B cell (primary cell): ENCODE results near the gene GATA5. TPM values are rescaled to one million over a fixed set of nuclear protein-coding genes. Genes with fewer than 3 reads are reported as not detected.

Experiments
- ATAC-seq: fragments of 200-7000 bp; cut with Tn5 transposase; one replicate; pipeline ENCODE4 v1.10.0; 2021; ENCODE audit warnings: low read depth, mild to moderate bottlenecking, moderate number of reproducible peaks, moderate library complexity
- CTCF ChIA-PET: fragments of 350-600 bp; sonication (Branson Sonifier 250); formaldehyde crosslinking; loops from one replicate; lab custom pipeline; 2021; ENCODE audit warnings: antibody characterized with exemption, inconsistent platforms; lab: Charles Lee
- POLR2A ChIA-PET: fragments of 350-600 bp; sonication (Branson Sonifier 250); formaldehyde crosslinking; loops from one replicate; lab custom pipeline; 2021; ENCODE audit warnings: antibody characterized with exemption; lab: Charles Lee
- DNase-seq: peaks from one replicate; pipeline ENCODE4 v3.0.0; 2013
- H2AFZ ChIP-seq: 2 replicates; pipeline ENCODE4 v1.6.1; 2012; ENCODE audit warnings: mild to moderate bottlenecking, low read depth, low read length; ENCODE audit not compliant: insufficient read depth, poor library complexity, severe bottlenecking
- H3K27ac ChIP-seq, 2 donors: 1 replicate in 1 of 2; 2 replicates in 1 of 2; pipeline ENCODE4 v1.5.1; 2012 to 2013; ENCODE audit warnings: low read length in 2 of 2, mild to moderate bottlenecking in 2 of 2, moderate library complexity in 1 of 2
- H3K27me3 ChIP-seq, 4 experiments: fragments of 200-600 bp in 1 of 4; sonication (generic) in 1 of 4; replicated peaks in 1 of 4; 1 replicate in 2 of 4; 2 replicates in 2 of 4; pipeline versions ENCODE4 v1.6.1 to v1.7.0; 2013 to 2016; ENCODE audit warnings: low read length in 3 of 4, mild to moderate bottlenecking in 2 of 4, mixed read lengths in 1 of 4, moderate library complexity in 1 of 4; ENCODE audit not compliant: insufficient read depth in 4 of 4, control insufficient read depth in 3 of 4; ENCODE audit errors: control extremely low read depth in 1 of 4
- H3K36me3 ChIP-seq, 2 experiments: replicated peaks in 1 of 2; 1 replicate in 1 of 2; 2 replicates in 1 of 2; pipeline versions ENCODE4 v1.6.1 to v1.7.1; 2013; ENCODE audit warnings: low read length in 1 of 2; ENCODE audit not compliant: insufficient read depth in 2 of 2, control insufficient read depth in 1 of 2; ENCODE audit errors: control extremely low read depth in 1 of 2, extremely low read depth in 1 of 2
- H3K4me1 ChIP-seq, 2 donors: fragments of 200-600 bp in 1 of 2; sonication (generic) in 1 of 2; 1 replicate in 1 of 2; 2 replicates in 1 of 2; pipeline versions ENCODE4 v1.5.1 to v1.6.1; 2013 to 2017; ENCODE audit warnings: low read length in 2 of 2; ENCODE audit not compliant: control insufficient read depth in 2 of 2, insufficient read depth in 2 of 2
- H3K4me2 ChIP-seq: replicated peaks from 2 replicates; pipeline ENCODE3; 2012; ENCODE audit warnings: mild to moderate bottlenecking, low read depth, low read length; ENCODE audit not compliant: poor library complexity, severe bottlenecking
- H3K4me3 ChIP-seq, 5 experiments: fragments of 200-600 bp in 1 of 5; sonication (generic) in 1 of 5; 1 replicate in 3 of 5; 2 replicates in 2 of 5; pipeline versions ENCODE4 v1.5.1 to v1.7.0; 2011 to 2016; ENCODE audit warnings: low read length in 4 of 5, mild to moderate bottlenecking in 4 of 5, low read depth in 2 of 5, control low read depth in 1 of 5, moderate library complexity in 1 of 5; ENCODE audit not compliant: insufficient read depth in 1 of 5; ENCODE audit errors: control extremely low read depth in 1 of 5, extremely low read depth in 1 of 5
- H3K79me2 ChIP-seq: fragments of 200-600 bp; sonication (generic); one replicate; pipeline ENCODE4 v1.6.0; 2016; ENCODE audit warnings: low read length; ENCODE audit not compliant: control insufficient read depth, insufficient read depth
- H3K9ac ChIP-seq: fragments of 200-600 bp; sonication (generic); 2 replicates; pipeline ENCODE4 v1.6.1; 2017; ENCODE audit warnings: mild to moderate bottlenecking, low read length, moderate library complexity
- H3K9me3 ChIP-seq, 3 donors: one replicate each; pipeline versions ENCODE4 v1.6.1 to v1.7.1; 2013; ENCODE audit warnings: low read length in 2 of 3; ENCODE audit not compliant: control insufficient read depth in 2 of 3, insufficient read depth in 1 of 3; ENCODE audit errors: control extremely low read depth in 1 of 3
- H4K20me1 ChIP-seq: 2 replicates; pipeline ENCODE4 v1.6.0; 2012; ENCODE audit warnings: mild to moderate bottlenecking, low read length; ENCODE audit not compliant: insufficient read depth, control insufficient read depth, poor library complexity, severe bottlenecking
- H3K27ac Mint-ChIP-seq: one replicate; pipeline ENCODE4 v1.8.0; 2021; ENCODE audit warnings: mixed read lengths
- H3K27me3 Mint-ChIP-seq: one replicate; pipeline ENCODE4 v1.8.0; 2021; ENCODE audit warnings: mixed read lengths
- H3K4me1 Mint-ChIP-seq: one replicate; pipeline ENCODE4 v1.8.0; 2021; ENCODE audit warnings: mixed read lengths
- H3K4me3 Mint-ChIP-seq: one replicate; pipeline ENCODE4 v1.8.0; 2021; ENCODE audit warnings: mixed read lengths
- H3K9me3 Mint-ChIP-seq: one replicate; pipeline ENCODE4 v1.8.0; 2022; ENCODE audit warnings: mixed read lengths; ENCODE audit not compliant: insufficient read depth
- EZH2 ChIP-seq: IDR thresholded peaks from 2 replicates; pipeline ENCODE4 v1.6.1; 2012; ENCODE audit warnings: borderline replicate concordance, low read depth, mild to moderate bottlenecking, moderate library complexity, low read length; ENCODE audit not compliant: insufficient read depth, poor library complexity, severe bottlenecking
- WGBS: methylation state at CpG from one replicate; pipeline ENCODE4 v1.1.5; 2013; ENCODE audit warnings: missing lambda C conversion rate; ENCODE audit not compliant: insufficient coverage; 5-methylcytosine and 5-hydroxymethylcytosine counted together
- intact Hi-C: fragments of 100-400 bp; cut with micrococcal nuclease; formaldehyde crosslinking; loops from one replicate; pipeline ENCODE4 v1.10.0; 2022
- polyA plus RNA-seq: library from polyadenylated mRNA; depleted of rRNA; stranded (reverse); fragments of >200 nt; gene quantifications from 2 replicates; pipeline ENCODE4 v1.2.3, GENCODE V29; 2012
- total RNA-seq, 2 donors: library from RNA; stranded (reverse); fragments of 120-200 nt in 1 of 2; gene quantifications; 1 replicate in 1 of 2; 2 replicates in 1 of 2; pipeline versions ENCODE4 v1.2.3 to v1.2.4, GENCODE V29; 2013 to 2022
- TF ChIP-seq, protein P1 (sequence below): fragments of 200-600 bp; IDR thresholded peaks from one replicate; pipeline ENCODE4 v1.8.0; 2022; ENCODE audit warnings: antibody characterized with exemption, mild to moderate bottlenecking

GATA5 gene
- total and polyA plus RNA-seq, 2 donors (not counting 1 experiment from before 2014, with no cell fraction given) = not detected

DNA sequence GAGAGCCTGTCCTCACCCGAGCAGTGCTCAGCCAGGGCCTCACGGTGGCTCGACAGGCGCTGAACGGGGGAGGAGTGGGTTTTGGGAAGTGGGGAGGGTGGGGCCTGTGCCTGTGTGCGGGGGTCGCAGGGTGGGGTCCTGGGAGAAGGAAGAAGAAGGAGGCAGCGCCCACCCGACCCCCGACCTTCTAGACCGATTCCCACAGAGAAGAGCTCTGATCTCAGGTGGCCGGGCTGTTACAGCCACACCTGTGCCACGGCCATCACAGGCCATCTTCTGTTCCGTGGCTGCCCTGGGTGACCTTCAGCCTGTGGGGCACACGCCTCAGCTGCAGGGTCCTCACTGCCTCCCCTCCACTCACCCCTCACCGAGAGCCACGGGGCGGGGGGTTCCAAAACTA, 41.4 kb upstream of the GATA5 start:
- H3K4me1 ChIP-seq = peaks cover 4 to 10% of the 10 kb centered on the region in 2 donors
- no peak overlapping the region for H2AFZ ChIP-seq
- no peak for ATAC-seq
- peaks cover 0 to 3% (median 0%) of the 10 kb centered on the region in 3 donors for H3K9me3 ChIP-seq
- CTCF ChIA-PET = no interaction called here
- peaks cover 0 to 38% (median 12%) of the 10 kb centered on the region in 4 experiments for H3K27me3 ChIP-seq
- no peak overlapping the region for H3K4me3 ChIP-seq
- H3K27ac Mint-ChIP-seq = no peak overlapping the region
- no peak overlapping the region for H3K4me3 Mint-ChIP-seq
- H3K79me2 ChIP-seq = no peaks in the 10 kb centered on the region
- 87% methylated on average over 15 of the region's 18 CpGs for WGBS
- H4K20me1 ChIP-seq = no peaks in the 10 kb centered on the region
- TF ChIP-seq EZH2 = no peak
- TF ChIP-seq, protein P1, sequence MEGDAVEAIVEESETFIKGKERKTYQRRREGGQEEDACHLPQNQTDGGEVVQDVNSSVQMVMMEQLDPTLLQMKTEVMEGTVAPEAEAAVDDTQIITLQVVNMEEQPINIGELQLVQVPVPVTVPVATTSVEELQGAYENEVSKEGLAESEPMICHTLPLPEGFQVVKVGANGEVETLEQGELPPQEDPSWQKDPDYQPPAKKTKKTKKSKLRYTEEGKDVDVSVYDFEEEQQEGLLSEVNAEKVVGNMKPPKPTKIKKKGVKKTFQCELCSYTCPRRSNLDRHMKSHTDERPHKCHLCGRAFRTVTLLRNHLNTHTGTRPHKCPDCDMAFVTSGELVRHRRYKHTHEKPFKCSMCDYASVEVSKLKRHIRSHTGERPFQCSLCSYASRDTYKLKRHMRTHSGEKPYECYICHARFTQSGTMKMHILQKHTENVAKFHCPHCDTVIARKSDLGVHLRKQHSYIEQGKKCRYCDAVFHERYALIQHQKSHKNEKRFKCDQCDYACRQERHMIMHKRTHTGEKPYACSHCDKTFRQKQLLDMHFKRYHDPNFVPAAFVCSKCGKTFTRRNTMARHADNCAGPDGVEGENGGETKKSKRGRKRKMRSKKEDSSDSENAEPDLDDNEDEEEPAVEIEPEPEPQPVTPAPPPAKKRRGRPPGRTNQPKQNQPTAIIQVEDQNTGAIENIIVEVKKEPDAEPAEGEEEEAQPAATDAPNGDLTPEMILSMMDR = no peak
- no peaks in the 10 kb centered on the region for H3K36me3 ChIP-seq
- no peaks in the 10 kb centered on the region for H3K4me1 Mint-ChIP-seq
- no peak overlapping the region for H3K4me2 ChIP-seq
- intact Hi-C loops = no loop called here
- POLR2A ChIA-PET = interaction anchor here (0.7 kb wide), 1 partner anchor 169 kb away, joined by 4 read pairs; no protein-coding TSS in a partner anchor
- DNase-seq = no peak
- no peak overlapping the region for H3K9ac ChIP-seq
- H3K9me3 Mint-ChIP-seq = no peaks in the 10 kb centered on the region
- no peak overlapping the region for H3K27ac ChIP-seq
- peaks cover 21% of the 10 kb centered on the region for H3K27me3 Mint-ChIP-seq

DNA sequence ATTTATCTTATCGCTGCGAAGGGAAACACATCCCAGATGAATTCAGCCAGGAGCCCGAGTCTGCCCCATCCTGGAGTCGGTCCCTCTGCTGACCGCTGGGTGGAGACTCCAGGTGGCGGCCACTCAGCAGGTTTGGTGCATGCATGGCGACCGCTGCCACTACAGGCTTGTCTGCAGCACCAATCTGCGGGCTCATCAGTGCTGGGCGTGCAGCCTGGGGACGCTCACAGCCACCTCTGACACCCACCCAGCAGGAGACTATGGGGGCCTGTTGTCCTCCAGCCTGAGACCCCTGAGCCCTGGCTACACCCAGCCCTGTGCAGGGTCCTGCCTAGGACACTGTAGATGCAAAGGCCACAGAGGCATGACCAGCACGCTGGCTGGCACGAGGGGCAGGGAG, 40.5 kb upstream of the GATA5 start:
- 94% methylated on average over 13 of the region's 13 CpGs for WGBS

More for the DNA sequence above, 40.5 kb upstream of the GATA5 start:
- Mint-ChIP-seq H3K4me3 (no peak overlapping the region), H3K9me3 (no peaks in the 10 kb centered on the region), H3K27ac (no peak overlapping the region), H3K27me3 (peaks cover 21% of the 10 kb centered on the region), H3K4me1 (no peaks in the 10 kb centered on the region)
- Histone ChIP-seq H3K4me1 (peaks cover 4 to 10% of the 10 kb centered on the region in 2 donors), H3K9ac (no peak overlapping the region), H3K4me2 (no peak overlapping the region), H3K4me3 (no peak overlapping the region), H3K79me2 (no peaks in the 10 kb centered on the region), H3K27ac (no peak overlapping the region), H4K20me1 (no peaks in the 10 kb centered on the region), H3K36me3 (no peaks in the 10 kb centered on the region), H3K27me3 (peaks cover 0 to 43% (median 15%) of the 10 kb centered on the region in 4 experiments), H2AFZ (no peak overlapping the region), H3K9me3 (peaks cover 0 to 3% (median 0%) of the 10 kb centered on the region in 3 donors)
- ChIA-PET CTCF (no interaction called here), POLR2A (no interaction called here)
- ATAC-seq = no peak
- DNase-seq = no peak
- TF ChIP-seq, protein P1 = no peak
- TF ChIP-seq EZH2 = no peak
- intact Hi-C loops = no loop called here
